ENCODE measurements around the gene INHBE.

- TF ChIP-seq CTCF (IDR thresholded peaks at IDR 0.05; ENCODE audit: insufficient read depth, low read length, poor library complexity, severe bottlenecking): peak; percentile 77
- TF ChIP-seq EZH2phosphoT487 (conservative IDR thresholded peaks at IDR 0.05; ENCODE audit: low read length): no peak
Measured at GRCh38 chr12:57456145-57456700, 1.1 kb downstream of the INHBE start.
